GM03348 (cell line): ENCODE results near the gene GABBR2.
A peak's percentile ranks its signal among the peaks of the same experiment; 100 is the strongest.
"Not testable (repeated sequence)": the region's sequence is repeated elsewhere in the genome, so short reads cannot be mapped to it uniquely, and the experiment has no call there.

ENCODE experiments used
- DNase-seq: peaks from one replicate; pipeline ENCODE4 v3.0.0; 2012; ENCODE audit warnings: low spot score

Gene GABBR2

DNA sequence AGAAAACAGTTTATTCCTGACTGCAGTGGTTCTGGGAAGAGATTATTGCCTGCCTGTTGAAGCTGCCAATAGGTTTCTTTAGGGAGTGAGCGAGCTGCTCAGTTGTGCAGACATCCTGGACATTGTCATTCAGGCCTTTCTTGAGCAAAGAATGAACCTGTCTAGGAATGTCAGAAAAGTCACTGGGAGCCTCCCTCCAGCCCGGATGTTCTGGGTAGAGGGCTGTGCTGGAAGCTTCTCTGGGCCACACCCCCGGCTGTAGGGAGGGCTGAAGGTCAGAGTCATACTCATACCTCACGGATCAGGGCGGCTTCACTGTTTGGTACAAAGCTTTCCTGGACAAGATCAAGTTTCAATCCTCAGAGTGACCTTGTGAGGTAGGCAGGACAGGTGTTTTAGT lies 419.9 kb downstream of the GABBR2 start:
- DNase-seq: no peak

DNA sequence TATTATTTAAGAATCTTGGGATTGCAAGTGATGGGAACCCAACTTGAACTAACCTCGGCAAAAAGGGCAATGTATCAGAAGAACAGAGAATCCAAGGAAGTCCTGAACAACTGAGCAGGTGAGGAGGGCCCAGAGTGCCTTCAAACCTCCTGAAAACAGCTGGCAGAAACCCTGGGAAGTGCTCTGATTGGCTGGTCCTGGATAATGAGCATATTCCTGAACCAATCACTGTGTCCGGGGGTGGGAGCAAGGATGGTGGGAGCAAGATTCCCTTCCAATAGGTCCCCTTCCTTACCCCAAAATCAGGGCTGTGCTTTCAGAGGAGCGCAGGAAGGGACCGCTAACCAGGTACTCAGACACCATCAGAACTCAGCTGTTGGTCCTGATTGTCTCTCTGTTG lies 421.4 kb downstream of the GABBR2 start:
- DNase-seq: peak; percentile 31

DNA sequence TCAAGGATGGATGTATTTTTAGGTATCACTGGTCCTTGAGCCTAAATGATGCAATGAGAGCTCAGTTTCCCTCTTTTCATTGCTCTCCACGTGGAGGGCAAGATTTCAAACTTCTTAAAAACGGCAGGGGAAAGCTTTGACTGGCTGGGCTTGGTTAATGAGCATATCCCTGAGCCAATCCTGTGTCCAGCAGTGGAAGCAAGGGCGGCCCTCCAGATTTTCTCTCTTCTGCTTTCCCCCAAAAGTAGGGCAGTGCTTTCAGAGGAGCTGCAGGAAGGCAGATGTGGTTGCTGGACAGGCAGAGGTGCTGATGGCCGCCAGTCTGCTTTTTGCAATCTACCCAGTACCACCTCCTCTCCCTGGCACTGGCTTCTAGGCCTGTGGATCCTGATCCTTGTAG lies 423.3 kb downstream of the GABBR2 start:
- no peak for DNase-seq

DNA sequence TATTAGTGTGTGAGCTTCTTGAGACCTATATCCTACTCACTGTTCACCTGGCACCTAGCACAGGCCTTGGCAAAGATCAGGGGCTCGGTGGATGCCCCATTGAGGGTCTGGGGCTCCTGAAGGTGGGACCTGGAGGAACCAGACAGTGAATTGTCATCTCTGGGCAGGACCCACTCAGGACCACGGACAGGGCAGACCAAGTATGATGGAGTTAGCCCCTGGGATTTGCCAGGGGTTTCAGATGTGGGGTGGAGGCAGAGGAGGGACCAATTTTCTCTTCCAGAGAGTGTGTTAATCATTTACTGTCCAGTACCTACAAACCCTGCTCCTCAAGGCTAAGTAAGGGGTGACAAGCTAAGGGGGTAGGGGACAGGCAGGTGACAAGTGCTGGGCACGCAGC lies 424.0 kb downstream of the GABBR2 start:
- DNase-seq: no peak

DNA sequence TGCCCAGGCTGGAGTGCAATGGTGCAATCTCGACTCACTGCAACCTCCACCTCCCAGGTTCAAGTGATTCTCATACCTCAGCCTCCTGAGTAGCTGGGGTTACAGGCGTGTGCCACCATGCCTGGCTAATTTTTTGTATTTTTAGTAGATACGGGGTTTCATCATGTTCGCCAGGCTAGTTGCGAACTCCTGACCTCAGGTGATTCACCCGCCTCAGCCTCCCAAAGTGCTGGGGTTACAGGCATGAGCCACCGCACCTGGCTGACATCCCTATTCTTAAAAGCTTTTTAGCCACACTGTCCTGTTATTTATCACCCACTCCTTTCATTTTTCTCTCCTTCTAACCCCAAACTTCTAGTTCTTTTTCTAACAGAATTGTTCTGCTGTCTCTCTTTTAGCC lies 425.6 kb downstream of the GABBR2 start:
- not testable (repeated sequence) for DNase-seq

DNA sequence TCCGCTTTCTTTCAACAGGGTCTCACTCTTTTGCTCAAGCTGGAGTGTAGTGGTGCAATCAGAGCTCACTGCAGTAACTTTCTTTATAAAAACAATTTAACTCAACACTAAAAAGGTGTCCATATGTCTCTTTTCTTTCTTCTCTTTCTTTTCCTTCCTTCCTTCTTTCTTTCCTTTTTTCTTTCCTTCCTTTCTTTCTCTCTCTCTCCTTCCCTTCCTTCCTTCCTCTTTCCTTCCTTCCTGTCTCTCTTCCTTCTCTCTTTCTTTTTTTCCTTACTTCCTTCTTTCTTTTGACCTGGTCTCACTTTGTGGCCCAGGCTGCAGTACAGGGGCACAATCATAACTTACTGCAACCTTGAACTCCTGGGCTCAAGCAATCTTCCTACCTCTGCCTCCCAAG lies 427.5 kb downstream of the GABBR2 start:
- DNase-seq: no peak

DNA sequence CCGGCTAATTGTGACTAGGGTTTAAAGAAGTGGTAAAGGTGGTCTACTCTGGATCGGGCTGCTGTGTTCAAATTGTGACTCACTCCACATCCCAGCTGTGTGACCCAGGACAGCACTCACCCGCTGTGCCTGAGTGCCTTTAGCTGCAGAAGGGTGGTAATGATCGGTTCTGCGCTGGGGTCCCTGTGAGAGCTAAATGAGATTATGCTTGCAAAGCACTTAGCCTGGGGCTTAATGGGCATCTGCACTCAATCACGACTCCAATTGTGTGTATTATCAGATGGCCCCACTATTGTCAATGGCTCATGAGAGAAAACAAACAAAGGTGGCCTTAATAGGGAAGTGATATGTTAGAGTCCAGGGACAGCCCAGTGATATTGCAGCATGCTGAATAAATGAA lies 428.2 kb downstream of the GABBR2 start:
- no peak for DNase-seq

DNA sequence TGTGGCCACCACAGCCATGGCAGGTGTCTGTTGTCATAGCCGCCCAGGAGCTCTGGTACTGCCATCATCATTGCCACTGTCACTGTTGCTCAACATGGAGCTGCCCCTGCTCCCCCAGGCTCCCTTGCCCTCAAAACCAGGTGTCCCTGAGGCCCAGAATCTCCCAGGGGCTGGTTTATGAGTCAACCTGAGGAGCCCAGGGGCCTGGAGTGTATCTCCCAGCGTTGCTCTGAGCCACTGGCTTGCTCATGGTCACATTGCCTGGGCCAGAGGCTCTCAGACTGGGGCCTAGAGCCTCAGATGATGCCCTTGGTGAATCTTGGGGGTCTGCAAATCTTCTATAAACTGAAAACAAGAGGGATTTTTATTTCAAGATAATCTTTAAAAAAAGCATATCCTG lies 428.6 kb downstream of the GABBR2 start:
- no peak for DNase-seq

DNA sequence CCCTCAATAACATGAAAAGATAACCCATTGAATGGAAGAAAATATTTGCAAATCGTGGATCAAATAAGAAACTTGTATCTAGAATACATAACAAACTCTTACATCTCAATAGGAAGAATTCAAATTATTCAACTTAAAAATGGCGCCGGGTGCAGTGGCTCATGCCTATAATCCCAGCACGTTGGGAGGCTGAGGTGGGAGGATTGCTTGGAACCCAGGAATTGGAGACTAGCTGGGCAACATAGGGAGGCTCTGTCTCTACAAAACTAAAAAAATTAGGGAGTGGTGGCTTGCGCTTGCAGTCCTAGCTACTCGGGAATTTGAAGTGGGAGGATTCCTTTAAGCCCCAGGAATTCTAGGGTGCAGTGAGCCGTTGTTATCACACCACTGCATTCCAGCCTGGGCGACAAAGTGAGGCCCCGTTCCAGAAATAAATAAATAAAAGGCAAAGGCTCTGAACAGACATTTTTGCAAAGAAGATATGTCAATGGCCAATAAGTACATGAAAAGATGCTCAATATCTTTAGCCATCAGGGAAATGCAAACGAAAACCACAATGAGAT lies 431.7 kb downstream of the GABBR2 start:
- no peak for DNase-seq

DNA sequence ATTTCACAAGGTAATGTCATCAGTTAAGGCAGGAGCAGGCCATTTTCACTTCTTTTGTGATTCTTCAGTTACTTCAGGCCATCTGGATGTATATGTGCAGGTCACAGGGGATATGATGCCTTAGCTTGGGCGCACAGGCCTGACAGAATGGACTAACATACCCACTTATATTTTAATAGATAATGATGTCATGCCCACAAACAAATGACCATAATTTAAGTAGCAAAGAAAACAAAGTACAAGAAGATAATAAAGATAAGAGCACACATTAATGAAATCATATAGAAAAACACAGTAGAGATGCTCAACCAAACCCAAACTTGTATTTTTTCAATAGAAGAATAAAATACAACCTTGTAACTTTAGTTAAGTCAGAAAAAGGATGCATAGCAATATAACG lies 433.6 kb downstream of the GABBR2 start:
- no peak for DNase-seq

- no peak for DNase-seq
These were observed 436.7 kb downstream of the GABBR2 start for GRCh38 chr9:98272083-98272482.

GRCh38 chr9:98271479-98271878 lies 437.3 kb downstream of the GABBR2 start:
- DNase-seq: no peak

GRCh38 chr9:98270284-98270683 lies 438.5 kb downstream of the GABBR2 start:
- not testable (repeated sequence) for DNase-seq

- DNase-seq: not testable (repeated sequence)
These were observed 439.1 kb downstream of the GABBR2 start for GRCh38 chr9:98269652-98270051.

- DNase-seq: not testable (repeated sequence)
These were observed 441.2 kb downstream of the GABBR2 start for GRCh38 chr9:98267556-98267955.

DNA sequence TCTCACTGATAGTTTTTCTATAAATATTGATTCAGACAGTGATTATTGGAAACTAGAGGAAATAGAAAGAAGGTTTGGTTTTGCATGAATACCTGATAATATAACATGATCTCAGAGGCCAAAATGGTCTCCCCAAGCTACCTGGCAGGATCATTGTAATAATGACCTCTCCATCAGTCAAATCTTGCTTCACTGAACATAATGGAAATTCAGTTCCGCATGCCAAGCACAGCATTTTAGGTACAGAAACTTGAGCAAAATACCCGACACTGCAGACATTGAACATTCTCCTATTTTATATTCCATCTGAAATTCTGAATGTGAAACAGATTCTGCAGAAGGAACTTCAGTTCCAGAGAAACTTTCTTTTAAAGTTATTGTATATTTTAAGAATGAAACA lies 444.2 kb downstream of the GABBR2 start:
- DNase-seq: no peak

GRCh38 chr9:98263482-98264357 lies 445.0 kb downstream of the GABBR2 start:
- peak; percentile 84 for DNase-seq

DNA sequence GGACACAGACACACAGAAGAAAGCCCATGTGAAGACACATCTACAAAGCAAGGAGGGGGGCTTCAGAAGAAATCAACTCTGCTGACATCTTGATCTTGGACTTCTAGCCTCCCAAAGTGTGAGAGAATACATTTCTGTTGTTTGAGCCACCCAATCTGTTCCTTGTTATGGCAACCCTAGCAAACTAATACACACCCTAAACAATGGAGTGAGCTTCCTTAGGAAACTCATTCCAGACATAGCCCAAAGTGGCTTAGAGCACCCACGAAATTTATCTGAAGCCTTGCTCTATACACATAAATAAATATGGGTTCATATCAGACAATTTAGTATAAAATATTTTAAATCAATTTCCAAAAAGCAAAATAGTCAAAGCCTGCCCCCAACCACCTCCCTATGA lies 445.7 kb downstream of the GABBR2 start:
- DNase-seq: no peak

DNA sequence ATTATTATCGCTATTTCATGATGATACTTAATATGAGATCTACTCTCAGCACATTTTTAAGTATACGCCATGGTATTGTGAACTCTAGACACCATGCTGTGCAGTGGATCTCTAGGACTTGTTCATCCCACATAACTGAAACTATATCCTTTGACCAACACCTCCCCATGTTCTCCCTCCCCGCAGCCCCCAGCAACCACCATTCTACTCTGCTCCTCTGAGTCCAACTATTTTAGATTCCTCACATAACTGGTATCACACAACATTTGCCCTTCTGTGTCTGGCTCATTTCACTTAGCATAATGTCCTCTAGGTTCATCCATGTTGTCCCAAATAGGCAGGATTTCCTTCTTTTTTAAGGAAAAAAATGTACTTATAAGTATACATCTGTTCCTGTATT lies 446.7 kb downstream of the GABBR2 start:
- no peak for DNase-seq

GRCh38 chr9:98260635-98261034 lies 448.1 kb downstream of the GABBR2 start:
- no peak for DNase-seq

- DNase-seq: no peak
These were observed 448.9 kb downstream of the GABBR2 start for GRCh38 chr9:98259791-98260190.

DNA sequence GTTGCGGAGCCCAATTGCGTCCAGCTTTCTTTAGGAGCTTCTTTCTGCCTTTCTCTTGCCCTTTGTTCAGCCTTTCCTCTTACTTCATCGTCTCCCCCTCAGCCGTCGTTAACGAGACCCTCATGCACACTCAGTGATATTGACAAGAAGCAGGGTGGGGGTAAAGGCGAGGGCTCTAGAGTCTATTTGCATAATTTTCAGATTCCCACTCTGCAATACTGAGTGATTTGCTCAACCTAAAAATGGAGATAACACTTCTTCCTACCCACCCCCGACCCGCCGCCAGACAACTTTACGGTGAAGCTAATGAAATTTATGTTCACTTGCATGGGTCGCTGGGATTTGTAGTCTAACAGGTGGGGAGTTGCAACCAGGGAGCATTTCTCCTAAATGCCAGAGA lies 452.0 kb downstream of the GABBR2 start:
- no peak for DNase-seq

DNA sequence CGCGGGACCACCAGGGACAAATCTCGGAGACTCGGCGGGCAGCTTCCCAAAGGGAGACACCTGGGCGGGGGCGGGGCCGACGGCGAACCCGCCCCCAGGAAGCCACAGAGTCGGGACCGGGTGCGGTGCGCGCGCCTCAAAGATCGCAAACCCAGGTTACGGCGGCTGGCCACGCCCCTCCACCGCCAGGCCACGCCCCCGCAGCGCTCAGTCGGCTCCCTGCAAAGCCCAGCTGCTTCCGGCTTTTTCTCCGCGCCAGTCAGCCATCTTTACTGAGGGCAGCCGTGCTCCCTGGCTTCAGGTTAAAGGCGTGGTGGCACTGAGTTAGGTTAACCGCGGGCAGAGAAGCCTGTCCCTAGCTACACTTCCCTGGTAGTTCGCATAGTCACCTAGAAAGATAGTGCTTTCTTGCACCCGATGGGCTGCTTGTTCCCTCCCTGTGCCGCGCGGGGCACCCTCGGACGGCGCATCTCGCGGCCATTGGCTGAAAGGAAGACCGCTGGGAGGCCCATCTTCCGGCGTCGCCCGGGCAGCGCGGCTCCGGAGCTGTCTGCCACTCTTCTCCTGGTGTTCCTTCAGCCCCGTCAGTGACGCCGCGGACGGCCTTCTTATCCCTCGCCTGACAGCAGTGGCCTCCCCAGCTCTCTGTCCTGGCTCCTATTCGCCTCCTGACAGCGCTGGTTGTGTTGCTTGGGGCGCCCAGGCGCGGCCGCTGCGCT lies 453.0 kb downstream of the GABBR2 start, which contains the start of gene TBC1D2:
Gene TBC1D2 (minus strand): TSS at position 72 of the 719 bp plus-strand sequence. CDS start 108 bp downstream, outside the sequence.
- DNase-seq: peak; percentile 98
